Effector memory CD4-positive, alpha-beta T cell (primary cell): Measurements from ENCODE around the gene POLR2A.

ENCODE experiments used
- DNase-seq, 3 donors: peaks; one replicate each; pipeline ENCODE4 v3.0.0-alpha.2; 2020
- H3K27ac ChIP-seq: 2 replicates; pipeline ENCODE4 v1.7.0; 2013; ENCODE audit warnings: mild to moderate bottlenecking, low read length, moderate library complexity; ENCODE audit not compliant: insufficient read depth, poor library complexity, severe bottlenecking
- H3K27me3 ChIP-seq: replicated peaks from 2 replicates; pipeline ENCODE4 v1.7.0; 2013; ENCODE audit warnings: mild to moderate bottlenecking, low read length; ENCODE audit not compliant: insufficient read depth, control insufficient read depth, poor library complexity, severe bottlenecking
- H3K36me3 ChIP-seq: 2 replicates; pipeline ENCODE4 v1.7.0; 2013; ENCODE audit warnings: mild to moderate bottlenecking, low read length, moderate library complexity; ENCODE audit not compliant: control insufficient read depth, insufficient read depth
- H3K4me1 ChIP-seq: 2 replicates; pipeline ENCODE4 v1.7.0; 2013; ENCODE audit warnings: low read length, mild to moderate bottlenecking; ENCODE audit not compliant: control insufficient read depth, insufficient read depth, poor library complexity, severe bottlenecking
- H3K4me3 ChIP-seq: 2 replicates; pipeline ENCODE4 v1.7.0; 2013; ENCODE audit warnings: low read length, low read depth, mild to moderate bottlenecking; ENCODE audit not compliant: insufficient read depth, poor library complexity, severe bottlenecking
- H3K9me3 ChIP-seq: 2 replicates; pipeline ENCODE4 v1.7.0; 2013; ENCODE audit warnings: mild to moderate bottlenecking, low read length, moderate library complexity; ENCODE audit not compliant: control insufficient read depth

POLR2A gene

GRCh38 chr17:7503521-7503920 lies 19.4 kb downstream of the POLR2A start:
- Histone ChIP-seq H3K27ac (no peak overlapping the region), H3K4me3 (no peak overlapping the region), H3K36me3 (peaks cover 87% of the 10 kb centered on the region), H3K4me1 (no peaks in the 10 kb centered on the region), H3K27me3 (no peaks in the 10 kb centered on the region), H3K9me3 (no peaks in the 10 kb centered on the region)
- DNase-seq: no peak

- Histone ChIP-seq H3K27me3 (no peaks in the 10 kb centered on the region), H3K36me3 (peaks cover 89% of the 10 kb centered on the region), H3K4me3 (no peak overlapping the region), H3K27ac (no peak overlapping the region), H3K4me1 (no peaks in the 10 kb centered on the region), H3K9me3 (no peaks in the 10 kb centered on the region)
- DNase-seq: no peak
Measured at GRCh38 chr17:7508145-7508544, 24.0 kb downstream of the POLR2A start.

DNA sequence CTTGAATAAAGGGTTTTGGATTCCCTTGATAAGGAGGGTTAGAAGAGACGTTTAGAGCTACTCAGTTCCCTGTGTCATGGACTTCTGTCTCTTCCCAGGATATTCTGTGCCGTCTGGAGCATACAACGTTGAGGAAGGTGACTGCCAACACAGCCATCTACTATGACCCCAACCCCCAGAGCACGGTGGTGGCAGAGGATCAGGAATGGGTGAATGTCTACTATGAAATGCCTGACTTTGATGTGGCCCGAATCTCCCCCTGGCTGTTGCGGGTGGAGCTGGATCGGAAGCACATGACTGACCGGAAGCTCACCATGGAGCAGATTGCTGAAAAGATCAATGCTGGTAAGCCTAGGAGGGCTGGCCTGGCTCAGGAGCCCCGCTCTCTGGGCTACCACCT lies 24.7 kb downstream of the POLR2A start:
- Histone ChIP-seq H3K9me3 (no peaks in the 10 kb centered on the region), H3K4me3 (no peak overlapping the region), H3K27me3 (no peaks in the 10 kb centered on the region), H3K4me1 (no peaks in the 10 kb centered on the region), H3K36me3 (peaks cover 89% of the 10 kb centered on the region), H3K27ac (no peak overlapping the region)
- no peak for DNase-seq

DNA sequence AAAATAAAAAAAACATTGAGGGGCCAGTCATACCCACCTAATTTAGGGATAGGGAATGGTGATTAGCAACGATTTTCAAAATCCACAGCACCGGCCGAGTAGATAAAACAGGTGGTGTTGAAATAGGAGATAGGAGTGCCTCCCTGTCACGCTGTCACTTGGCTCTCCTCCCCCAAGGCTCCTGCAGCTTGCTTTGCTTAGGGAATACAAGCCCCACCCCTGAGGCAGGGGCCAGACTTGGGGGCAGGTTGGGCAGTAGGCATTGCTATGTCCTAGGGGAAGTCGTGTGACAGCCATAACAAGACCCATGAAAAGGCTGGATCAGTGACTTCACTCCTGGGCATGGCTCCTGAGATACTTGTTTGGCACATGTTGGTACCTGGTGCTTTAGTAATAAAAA lies 25.8 kb downstream of the POLR2A start:
- Histone ChIP-seq H3K27me3 (no peaks in the 10 kb centered on the region), H3K27ac (no peak overlapping the region), H3K4me3 (no peak overlapping the region), H3K9me3 (no peaks in the 10 kb centered on the region), H3K4me1 (no peaks in the 10 kb centered on the region), H3K36me3 (peaks cover 85% of the 10 kb centered on the region)
- no peak for DNase-seq

DNA sequence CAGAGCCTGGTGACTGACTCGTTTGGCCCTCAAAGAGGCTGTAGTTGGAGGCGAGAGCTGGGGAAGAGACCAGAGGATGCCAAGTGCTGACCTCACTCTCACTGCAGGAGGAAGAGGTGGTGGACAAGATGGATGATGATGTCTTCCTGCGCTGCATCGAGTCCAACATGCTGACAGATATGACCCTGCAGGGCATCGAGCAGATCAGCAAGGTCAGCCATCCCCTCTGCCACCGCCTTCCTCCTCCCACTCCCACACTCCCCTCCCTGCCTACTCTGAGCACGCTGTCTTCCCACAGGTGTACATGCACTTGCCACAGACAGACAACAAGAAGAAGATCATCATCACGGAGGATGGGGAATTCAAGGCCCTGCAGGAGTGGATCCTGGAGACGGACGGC lies 26.9 kb downstream of the POLR2A start:
- Histone ChIP-seq H3K4me3 (no peak overlapping the region), H3K27me3 (no peaks in the 10 kb centered on the region)

GRCh38 chr17:7512105-7512504 lies 27.9 kb downstream of the POLR2A start:
- Histone ChIP-seq H3K27me3 (no peaks in the 10 kb centered on the region), H3K4me3 (no peak overlapping the region), H3K9me3 (no peaks in the 10 kb centered on the region), H3K4me1 (no peaks in the 10 kb centered on the region), H3K27ac (no peak overlapping the region), H3K36me3 (peaks cover 66% of the 10 kb centered on the region)
- no peak for DNase-seq

More for the DNA sequence above, 26.9 kb downstream of the POLR2A start:
- Histone ChIP-seq H3K4me1 (no peaks in the 10 kb centered on the region), H3K27ac (no peak overlapping the region), H3K36me3 (peaks cover 76% of the 10 kb centered on the region), H3K9me3 (no peaks in the 10 kb centered on the region)
- DNase-seq: no peak

GRCh38 chr17:7512824-7513540 lies 28.8 kb downstream of the POLR2A start:
- H3K27me3 ChIP-seq: no peaks in the 10 kb centered on the region
- DNase-seq: no peak
- no peaks in the 10 kb centered on the region for H3K4me1 ChIP-seq
- H3K9me3 ChIP-seq: no peaks in the 10 kb centered on the region
- H3K4me3 ChIP-seq: no peak overlapping the region
- peaks cover 61% of the 10 kb centered on the region for H3K36me3 ChIP-seq
- H3K27ac ChIP-seq: no peak overlapping the region

DNA sequence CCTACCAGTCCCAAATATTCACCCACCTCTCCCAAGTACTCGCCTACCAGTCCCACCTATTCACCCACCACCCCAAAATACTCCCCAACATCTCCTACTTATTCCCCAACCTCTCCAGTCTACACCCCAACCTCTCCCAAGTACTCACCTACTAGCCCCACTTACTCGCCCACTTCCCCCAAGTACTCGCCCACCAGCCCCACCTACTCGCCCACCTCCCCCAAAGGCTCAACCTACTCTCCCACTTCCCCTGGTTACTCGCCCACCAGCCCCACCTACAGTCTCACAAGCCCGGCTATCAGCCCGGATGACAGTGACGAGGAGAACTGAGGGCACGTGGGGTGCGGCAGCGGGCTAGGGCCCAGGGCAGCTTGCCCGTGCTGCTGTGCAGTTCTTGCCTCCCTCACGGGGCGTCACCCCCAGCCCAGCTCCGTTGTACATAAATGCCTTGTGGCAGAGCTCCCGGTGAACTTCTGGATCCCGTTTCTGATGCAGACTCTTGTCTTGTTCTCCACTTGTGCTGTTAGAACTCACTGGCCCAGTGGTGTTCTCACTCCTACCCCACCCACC lies 29.8 kb downstream of the POLR2A start:
- no peak overlapping the region for H3K4me3 ChIP-seq
- no peaks in the 10 kb centered on the region for H3K4me1 ChIP-seq
- DNase-seq: no peak
- no peaks in the 10 kb centered on the region for H3K9me3 ChIP-seq
- peaks cover 52% of the 10 kb centered on the region for H3K36me3 ChIP-seq
- no peak overlapping the region for H3K27ac ChIP-seq
- no peaks in the 10 kb centered on the region for H3K27me3 ChIP-seq

DNA sequence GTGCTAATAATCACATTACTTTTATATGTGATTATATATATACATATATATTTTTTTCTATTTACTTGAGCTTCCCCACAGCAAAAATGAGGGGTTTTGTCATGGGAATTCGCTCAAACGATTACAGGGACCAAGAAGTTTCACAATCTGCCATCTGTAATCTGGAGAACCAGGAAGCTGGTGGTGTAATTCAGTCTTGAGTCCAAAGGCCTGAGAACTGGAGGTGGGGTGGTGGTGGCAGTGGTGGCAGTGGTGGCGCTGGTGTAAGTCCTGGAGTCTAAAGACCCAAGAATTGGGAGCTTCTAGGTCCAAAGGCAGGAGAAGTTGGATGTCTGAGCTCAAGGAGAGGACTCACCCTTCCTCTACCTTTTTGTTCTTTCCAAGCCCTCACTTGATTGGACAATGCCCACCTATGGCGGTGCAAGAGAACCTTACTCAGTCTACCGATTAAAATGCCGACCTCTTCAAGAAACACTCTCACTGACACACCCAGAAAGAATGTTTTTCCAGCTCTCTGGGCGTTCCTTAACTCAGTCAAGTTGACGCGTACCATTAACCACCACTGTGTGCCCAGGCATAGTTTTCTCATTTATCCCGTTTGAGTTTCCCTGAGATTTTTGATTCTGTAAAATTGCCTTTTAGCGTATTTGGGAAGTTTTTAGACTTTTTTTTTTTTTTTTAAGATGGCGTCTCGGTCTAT lies 31.9 kb downstream of the POLR2A start:
- no peak for DNase-seq
- Histone ChIP-seq H3K27ac (no peak overlapping the region), H3K9me3 (no peaks in the 10 kb centered on the region), H3K36me3 (peaks cover 32% of the 10 kb centered on the region), H3K4me1 (no peaks in the 10 kb centered on the region), H3K27me3 (no peaks in the 10 kb centered on the region), H3K4me3 (no peak overlapping the region)

GRCh38 chr17:7523033-7523432 lies 38.9 kb downstream of the POLR2A start:
- peak in 2 of 3 donors; percentile 26 to 36 for DNase-seq
- Histone ChIP-seq H3K9me3 (no peaks in the 10 kb centered on the region), H3K4me1 (no peaks in the 10 kb centered on the region)

More at GRCh38 chr17:7523033-7523432, 38.9 kb downstream of the POLR2A start:
- Histone ChIP-seq H3K27ac (no peak overlapping the region), H3K36me3 (no peaks in the 10 kb centered on the region), H3K4me3 (no peak overlapping the region), H3K27me3 (no peaks in the 10 kb centered on the region)
